Right lobe of liver (tissue), 4 donors: ENCODE results near the gene MUC4.

Experiments used
- POLR2A ChIP-seq: fragments of 450-650 bp; IDR thresholded peaks from one replicate; pipeline ENCODE4 v1.6.1; 2017; ENCODE audit warnings: antibody characterized with exemption, mild to moderate bottlenecking
- TF ChIP-seq, protein P1 (sequence below), 4 donors: fragments of 200-600 bp in 3 of 4; fragments of 450-650 bp in 1 of 4; IDR thresholded peaks; one replicate each; pipeline versions ENCODE4 v1.5.1 to v1.8.0; 2016 to 2022; ENCODE audit warnings: antibody characterized with exemption in 4 of 4, mild to moderate bottlenecking in 2 of 4
- donor health status: DM: no; HTN: no; CAD: no.
- donor health status: DM: no; HTN: no; CAD: no.
- donor health status: DM: no; HTN: yes; CAD: no.

DNA sequence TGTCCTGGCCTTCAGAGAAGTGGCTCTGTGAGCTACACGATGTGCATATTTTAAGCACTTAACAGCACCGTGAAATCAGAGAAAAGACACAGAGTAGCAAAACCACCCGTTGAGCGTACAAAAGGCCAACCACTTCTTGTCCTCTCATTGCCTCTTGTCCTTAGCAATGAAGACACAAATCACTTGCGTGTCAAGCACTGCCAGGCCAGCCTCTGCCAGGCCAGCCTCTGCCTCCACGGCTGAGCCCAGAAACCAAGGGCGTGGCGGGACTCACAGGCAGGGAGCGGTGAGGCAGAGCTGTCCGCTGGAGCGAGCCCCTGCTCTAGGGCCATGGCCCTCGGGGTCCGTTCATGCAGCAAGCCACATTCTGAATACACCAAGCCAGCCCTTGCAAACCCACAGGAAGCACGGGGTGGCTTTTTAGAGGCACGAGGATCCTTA, 4.0 kb downstream of the MUC4 start:
- TF ChIP-seq, protein P1, sequence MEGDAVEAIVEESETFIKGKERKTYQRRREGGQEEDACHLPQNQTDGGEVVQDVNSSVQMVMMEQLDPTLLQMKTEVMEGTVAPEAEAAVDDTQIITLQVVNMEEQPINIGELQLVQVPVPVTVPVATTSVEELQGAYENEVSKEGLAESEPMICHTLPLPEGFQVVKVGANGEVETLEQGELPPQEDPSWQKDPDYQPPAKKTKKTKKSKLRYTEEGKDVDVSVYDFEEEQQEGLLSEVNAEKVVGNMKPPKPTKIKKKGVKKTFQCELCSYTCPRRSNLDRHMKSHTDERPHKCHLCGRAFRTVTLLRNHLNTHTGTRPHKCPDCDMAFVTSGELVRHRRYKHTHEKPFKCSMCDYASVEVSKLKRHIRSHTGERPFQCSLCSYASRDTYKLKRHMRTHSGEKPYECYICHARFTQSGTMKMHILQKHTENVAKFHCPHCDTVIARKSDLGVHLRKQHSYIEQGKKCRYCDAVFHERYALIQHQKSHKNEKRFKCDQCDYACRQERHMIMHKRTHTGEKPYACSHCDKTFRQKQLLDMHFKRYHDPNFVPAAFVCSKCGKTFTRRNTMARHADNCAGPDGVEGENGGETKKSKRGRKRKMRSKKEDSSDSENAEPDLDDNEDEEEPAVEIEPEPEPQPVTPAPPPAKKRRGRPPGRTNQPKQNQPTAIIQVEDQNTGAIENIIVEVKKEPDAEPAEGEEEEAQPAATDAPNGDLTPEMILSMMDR (IDR thresholded peaks at IDR 0.05) = no peak
- TF ChIP-seq POLR2A = no peak
